Stimulated activated naive CD8-positive, alpha-beta T cell treated with anti-CD3 and anti-CD28 coated beads, Interleukin-15, Interleukin-2, amounts not matched to agents 100 ng/mL and 50 ng/mL, for 24 hours (primary cell): ENCODE results near the gene NUTM2A.
"Not testable (repeated sequence)": the region's sequence is repeated elsewhere in the genome, so short reads cannot be mapped to it uniquely, and the experiment has no call there.

Experiments
- H3K27ac Mint-ChIP-seq: one replicate; pipeline ENCODE4 v1.8.0; 2021; ENCODE audit warnings: mild to moderate bottlenecking, mixed read lengths
- H3K27me3 Mint-ChIP-seq: one replicate; pipeline ENCODE4 v1.8.0; 2021; ENCODE audit warnings: mixed read lengths
- H3K36me3 Mint-ChIP-seq: one replicate; pipeline ENCODE4 v1.8.0; 2021; ENCODE audit warnings: low read depth, mixed read lengths
- H3K4me1 Mint-ChIP-seq: one replicate; pipeline ENCODE4 v1.8.0; 2021; ENCODE audit warnings: low read depth, mixed read lengths
- H3K4me3 Mint-ChIP-seq: one replicate; pipeline ENCODE4 v1.8.0; 2021; ENCODE audit warnings: mild to moderate bottlenecking, mixed read lengths
- H3K9me3 Mint-ChIP-seq: one replicate; pipeline ENCODE4 v1.8.0; 2021; ENCODE audit warnings: mixed read lengths

NUTM2A gene, protein sequence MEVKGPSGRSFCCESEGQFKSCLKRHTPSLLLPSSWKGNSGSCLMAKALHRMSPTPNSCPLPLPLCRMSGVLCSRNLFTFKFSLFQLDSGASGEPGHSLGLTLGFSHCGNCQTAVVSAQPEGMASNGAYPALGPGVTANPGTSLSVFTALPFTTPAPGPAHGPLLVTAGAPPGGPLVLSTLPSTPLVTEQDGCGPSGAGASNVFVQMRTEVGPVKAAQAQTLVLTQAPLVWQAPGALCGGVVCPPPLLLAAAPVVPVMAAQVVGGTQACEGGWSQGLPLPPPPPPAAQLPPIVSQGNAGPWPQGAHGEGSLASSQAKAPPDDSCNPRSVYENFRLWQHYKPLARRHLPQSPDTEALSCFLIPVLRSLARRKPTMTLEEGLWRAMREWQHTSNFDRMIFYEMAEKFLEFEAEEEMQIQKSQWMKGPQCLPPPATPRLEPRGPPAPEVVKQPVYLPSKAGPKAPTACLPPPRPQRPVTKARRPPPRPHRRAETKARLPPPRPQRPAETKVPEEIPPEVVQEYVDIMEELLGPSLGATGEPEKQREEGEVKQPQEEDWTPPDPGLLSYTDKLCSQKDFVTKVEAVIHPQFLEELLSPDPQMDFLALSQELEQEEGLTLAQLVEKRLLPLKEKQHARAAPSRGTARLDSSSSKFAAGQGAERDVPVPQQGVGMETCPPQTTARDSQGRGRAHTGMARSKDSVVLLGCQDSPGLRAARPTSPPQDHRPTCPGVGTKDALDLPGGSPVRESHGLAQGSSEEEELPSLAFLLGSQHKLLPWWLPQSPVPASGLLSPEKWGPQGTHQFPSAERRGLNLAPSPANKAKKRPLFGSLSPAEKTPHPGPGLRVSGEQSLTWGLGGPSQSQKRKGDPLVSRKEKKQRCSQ

GRCh38 chr10:87225148-87225547 is at the start of gene NUTM2A:
NUTM2A (plus strand) TSS chr10:87225448; CDS start chr10:87225831, 383 bp downstream.
- H3K27me3 Mint-ChIP-seq, H3K27ac Mint-ChIP-seq, H3K9me3 Mint-ChIP-seq, H3K4me3 Mint-ChIP-seq, H3K36me3 Mint-ChIP-seq, H3K4me1 Mint-ChIP-seq: not testable (repeated sequence)

GRCh38 chr10:87177587-87177986 is 47.7 kb upstream of the NUTM2A start:
- H3K4me3 Mint-ChIP-seq, H3K4me1 Mint-ChIP-seq, H3K27ac Mint-ChIP-seq, H3K27me3 Mint-ChIP-seq, H3K9me3 Mint-ChIP-seq: not testable (repeated sequence)
- H3K36me3 Mint-ChIP-seq: peaks cover 21% of the 10 kb centered on the region

GRCh38 chr10:87184421-87184820 is 40.8 kb upstream of the NUTM2A start:
- H3K27ac Mint-ChIP-seq, H3K9me3 Mint-ChIP-seq, H3K4me3 Mint-ChIP-seq, H3K4me1 Mint-ChIP-seq, H3K27me3 Mint-ChIP-seq: not testable (repeated sequence)
- peaks cover 63% of the 10 kb centered on the region for H3K36me3 Mint-ChIP-seq

GRCh38 chr10:87186016-87186415 is 39.2 kb upstream of the NUTM2A start:
- H3K27ac Mint-ChIP-seq, H3K4me3 Mint-ChIP-seq, H3K4me1 Mint-ChIP-seq, H3K27me3 Mint-ChIP-seq, H3K9me3 Mint-ChIP-seq: not testable (repeated sequence)
- peaks cover 59% of the 10 kb centered on the region for H3K36me3 Mint-ChIP-seq

GRCh38 chr10:87187573-87187972 is 37.7 kb upstream of the NUTM2A start:
- H3K36me3 Mint-ChIP-seq: peaks cover 66% of the 10 kb centered on the region
- not testable (repeated sequence) for H3K27me3 Mint-ChIP-seq, H3K9me3 Mint-ChIP-seq, H3K27ac Mint-ChIP-seq, H3K4me3 Mint-ChIP-seq, H3K4me1 Mint-ChIP-seq

GRCh38 chr10:87191841-87192240 is 33.4 kb upstream of the NUTM2A start:
- not testable (repeated sequence) for H3K4me3 Mint-ChIP-seq, H3K27me3 Mint-ChIP-seq, H3K4me1 Mint-ChIP-seq, H3K27ac Mint-ChIP-seq, H3K9me3 Mint-ChIP-seq
- H3K36me3 Mint-ChIP-seq: peaks cover 38% of the 10 kb centered on the region

DNA sequence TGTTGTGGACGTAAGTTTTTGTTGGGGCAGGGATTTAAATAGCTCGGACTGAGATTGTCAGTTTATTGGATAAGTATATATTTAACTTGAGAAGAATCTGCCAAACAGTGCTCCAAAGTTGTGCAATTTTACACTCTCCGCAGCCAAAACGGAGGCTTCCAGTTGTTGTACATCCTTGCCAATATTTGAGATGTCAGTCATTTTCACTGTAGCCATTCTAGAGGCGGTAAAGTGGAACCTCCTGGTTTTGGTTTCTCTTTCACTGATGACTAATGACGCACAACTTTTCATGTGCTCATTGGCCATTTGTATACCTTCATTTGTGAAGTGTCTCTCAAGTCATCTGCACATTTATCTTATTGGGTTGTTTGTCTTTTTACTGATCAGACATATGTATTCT is 24.3 kb upstream of the NUTM2A start:
- H3K27ac Mint-ChIP-seq, H3K36me3 Mint-ChIP-seq: not testable (repeated sequence)

GRCh38 chr10:87204801-87205200 is 20.4 kb upstream of the NUTM2A start:
- peaks cover 20% of the 10 kb centered on the region for H3K4me1 Mint-ChIP-seq
- not testable (repeated sequence) for H3K27ac Mint-ChIP-seq, H3K27me3 Mint-ChIP-seq, H3K4me3 Mint-ChIP-seq, H3K36me3 Mint-ChIP-seq, H3K9me3 Mint-ChIP-seq

More for the DNA sequence above, 24.3 kb upstream of the NUTM2A start:
- not testable (repeated sequence) for H3K27me3 Mint-ChIP-seq, H3K9me3 Mint-ChIP-seq, H3K4me3 Mint-ChIP-seq
- H3K4me1 Mint-ChIP-seq: peaks cover 20% of the 10 kb centered on the region

- H3K9me3 Mint-ChIP-seq, H3K4me3 Mint-ChIP-seq, H3K27ac Mint-ChIP-seq, H3K27me3 Mint-ChIP-seq, H3K36me3 Mint-ChIP-seq: not testable (repeated sequence)
- H3K4me1 Mint-ChIP-seq: peaks cover 18% of the 10 kb centered on the region
Observed at GRCh38 chr10:87206922-87207321, 18.3 kb upstream of the NUTM2A start.

DNA sequence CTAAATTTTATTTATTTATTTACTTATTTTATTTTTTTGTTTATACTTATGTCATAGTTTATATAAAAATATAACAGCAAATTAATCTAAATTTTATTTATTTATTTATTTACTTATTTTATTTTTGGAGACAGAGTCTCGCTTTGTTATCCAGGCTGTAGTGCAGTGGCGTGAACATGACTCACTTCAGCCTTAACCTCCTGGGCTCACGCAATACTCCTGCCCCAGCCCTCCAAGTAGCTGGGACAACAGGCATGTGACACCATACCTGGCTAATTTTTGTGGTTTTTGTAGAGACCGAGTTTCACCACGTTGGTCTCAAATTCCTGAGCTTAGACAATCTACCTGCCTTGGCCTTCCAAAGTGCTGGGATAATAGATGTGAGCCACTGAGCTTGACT is 14.9 kb upstream of the NUTM2A start:
- H3K27ac Mint-ChIP-seq, H3K9me3 Mint-ChIP-seq, H3K4me3 Mint-ChIP-seq, H3K27me3 Mint-ChIP-seq, H3K36me3 Mint-ChIP-seq: not testable (repeated sequence)
- peaks cover 16% of the 10 kb centered on the region for H3K4me1 Mint-ChIP-seq

GRCh38 chr10:87211848-87212247 is 13.4 kb upstream of the NUTM2A start:
- H3K36me3 Mint-ChIP-seq, H3K9me3 Mint-ChIP-seq, H3K27me3 Mint-ChIP-seq, H3K27ac Mint-ChIP-seq, H3K4me3 Mint-ChIP-seq: not testable (repeated sequence)
- peaks cover 16% of the 10 kb centered on the region for H3K4me1 Mint-ChIP-seq

DNA sequence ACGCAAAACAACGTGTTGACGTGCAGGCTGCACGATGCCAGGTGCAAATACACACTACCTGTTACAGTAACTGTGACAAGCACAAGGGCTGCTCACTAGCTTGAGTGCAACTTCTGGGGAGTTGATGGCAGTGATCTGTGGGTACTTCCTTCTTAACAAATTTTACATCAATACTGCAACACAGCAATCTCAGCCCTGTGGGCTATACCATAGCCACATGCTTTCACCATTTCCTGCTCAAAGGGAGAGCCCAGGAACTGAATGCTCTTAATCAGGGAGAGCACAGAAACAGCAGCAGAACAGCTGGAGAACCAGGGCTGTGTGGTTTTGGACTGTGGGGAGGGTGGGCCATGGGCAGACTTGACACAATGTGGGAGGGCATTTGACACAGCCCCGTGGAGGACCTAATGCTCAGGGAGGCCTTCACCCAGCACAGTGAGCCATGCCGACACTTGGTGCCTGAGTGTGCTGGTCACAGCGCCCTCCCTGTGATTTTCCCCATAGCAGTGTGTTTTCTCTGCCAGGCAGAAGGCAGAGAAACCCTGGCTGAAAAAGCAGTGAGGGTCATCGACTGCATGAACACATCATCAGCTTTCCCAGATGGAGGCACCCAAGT is 12.0 kb upstream of the NUTM2A start:
- not testable (repeated sequence) for H3K36me3 Mint-ChIP-seq, H3K9me3 Mint-ChIP-seq, H3K27ac Mint-ChIP-seq, H3K27me3 Mint-ChIP-seq, H3K4me3 Mint-ChIP-seq
- H3K4me1 Mint-ChIP-seq: peaks cover 16% of the 10 kb centered on the region

- not testable (repeated sequence) for H3K27me3 Mint-ChIP-seq, H3K4me3 Mint-ChIP-seq, H3K27ac Mint-ChIP-seq, H3K36me3 Mint-ChIP-seq, H3K9me3 Mint-ChIP-seq
- peaks cover 16% of the 10 kb centered on the region for H3K4me1 Mint-ChIP-seq
Observed at GRCh38 chr10:87213806-87214205, 11.4 kb upstream of the NUTM2A start.

- peaks cover 16% of the 10 kb centered on the region for H3K4me1 Mint-ChIP-seq
- not testable (repeated sequence) for H3K27me3 Mint-ChIP-seq, H3K36me3 Mint-ChIP-seq, H3K27ac Mint-ChIP-seq, H3K9me3 Mint-ChIP-seq, H3K4me3 Mint-ChIP-seq
Observed at GRCh38 chr10:87216120-87216519, 9.1 kb upstream of the NUTM2A start.

DNA sequence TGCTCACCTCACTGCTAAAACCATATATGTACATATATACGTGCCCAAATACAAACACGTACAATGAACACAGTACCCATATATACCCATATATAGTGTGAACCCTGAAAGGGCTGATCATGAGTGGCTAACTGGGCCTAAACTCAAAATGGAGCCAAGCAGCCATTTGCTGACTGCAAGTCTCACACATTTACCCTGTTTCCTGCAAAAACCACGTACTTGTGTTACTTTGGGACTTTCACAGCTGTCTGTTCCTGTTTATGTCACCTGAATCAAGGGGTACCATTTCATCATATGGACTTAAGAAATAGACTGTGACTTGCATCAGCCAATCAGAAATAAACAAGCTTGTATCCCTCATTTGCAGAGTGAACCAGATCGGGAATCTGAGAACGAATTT is 5.9 kb upstream of the NUTM2A start:
- not testable (repeated sequence) for H3K36me3 Mint-ChIP-seq, H3K27ac Mint-ChIP-seq, H3K9me3 Mint-ChIP-seq, H3K4me3 Mint-ChIP-seq, H3K4me1 Mint-ChIP-seq, H3K27me3 Mint-ChIP-seq
